Measurements from ENCODE around the gene DRC7.

DRC7 gene

DNA sequence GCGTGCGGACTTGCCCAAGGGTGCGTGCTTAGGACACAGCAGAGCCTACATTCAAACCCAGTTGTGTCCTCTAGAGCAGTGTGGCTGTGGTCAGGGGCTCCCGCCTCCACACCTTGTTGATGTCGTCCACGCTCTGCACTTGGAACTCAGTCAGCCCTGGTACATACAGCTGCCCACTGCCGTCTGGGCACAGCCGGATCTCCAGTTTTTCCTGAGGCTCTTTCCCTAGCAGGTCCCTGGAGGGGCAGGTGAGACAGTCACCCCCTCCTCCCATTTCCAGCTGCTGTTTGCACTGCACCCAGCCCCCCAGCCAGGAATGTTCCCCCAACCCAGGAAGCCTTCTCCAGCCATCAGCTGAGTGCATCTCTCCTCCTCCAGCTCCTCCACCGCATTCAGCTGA is 66.7 kb downstream of the DRC7 start:
- H3K4me3 ChIP-seq (ENCODE audit: low read depth, low read length), result no peak overlapping the region
- no peaks in the 10 kb centered on the region for H3K9me3 ChIP-seq (ENCODE audit: severe bottlenecking)
- DNase-seq, result no peak
- H3K36me3 ChIP-seq, result peaks cover 20% of the 10 kb centered on the region
- no peaks in the 10 kb centered on the region for H3K27me3 ChIP-seq (ENCODE audit: insufficient read depth, low read depth, severe bottlenecking)
- TF ChIP-seq CTCF (IDR thresholded peaks at IDR 0.05; ENCODE audit: low read depth, low read length), result no peak
- no peak overlapping the region for H3K27ac ChIP-seq

GRCh38 chr16:57761957-57762356 is 67.4 kb downstream of the DRC7 start:
- no peaks in the 10 kb centered on the region for H3K9me3 ChIP-seq (ENCODE audit: severe bottlenecking)
- DNase-seq, result no peak
- no peaks in the 10 kb centered on the region for H3K27me3 ChIP-seq (ENCODE audit: insufficient read depth, low read depth, severe bottlenecking)
- no peak overlapping the region for H3K4me3 ChIP-seq (ENCODE audit: low read depth, low read length)
- H3K36me3 ChIP-seq, result peaks cover 13% of the 10 kb centered on the region; the same call in 1 of the 2 replicates
- H3K27ac ChIP-seq, result no peak overlapping the region
- TF ChIP-seq CTCF (IDR thresholded peaks at IDR 0.05; ENCODE audit: low read depth, low read length), result no peak

DNA sequence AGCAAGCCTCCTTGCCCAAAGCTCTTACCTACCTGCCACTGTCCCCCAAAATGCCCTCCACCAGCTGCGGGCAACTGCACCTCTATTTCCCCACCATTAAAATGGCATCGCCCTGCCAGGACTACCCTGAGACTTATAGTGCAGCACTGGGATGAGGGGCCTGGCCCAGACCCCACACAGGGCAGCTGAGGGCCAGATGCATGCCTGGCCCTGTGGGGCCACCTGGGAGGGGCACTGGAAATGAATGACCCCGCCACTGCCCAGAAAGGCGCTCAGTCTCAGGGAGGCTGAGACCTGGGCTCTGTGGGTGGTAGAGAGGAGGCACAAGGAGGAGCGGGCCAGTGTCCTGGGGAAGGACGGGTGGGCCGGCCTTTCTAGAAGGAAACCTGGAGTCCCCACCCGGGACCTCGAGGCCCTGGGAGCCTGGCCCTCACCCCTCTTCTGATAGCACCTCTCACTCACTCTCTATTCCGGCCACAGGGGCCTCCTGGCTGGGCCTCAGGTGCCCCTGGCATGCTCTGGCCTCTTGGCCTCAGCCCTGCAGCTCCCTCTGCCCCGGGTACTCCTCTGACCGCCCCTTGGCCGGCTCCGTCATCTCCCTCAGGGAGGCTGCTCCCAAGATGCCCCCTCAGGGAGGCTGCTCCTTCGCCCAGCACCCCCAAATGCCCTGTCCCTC is 67.9 kb downstream of the DRC7 start:
- no peak for DNase-seq
- Histone ChIP-seq H3K36me3 (peaks cover 11% of the 10 kb centered on the region; the same call in 1 of the 2 replicates), H3K27ac (no peak overlapping the region), H3K9me3 (ENCODE audit: severe bottlenecking) (no peaks in the 10 kb centered on the region), H3K4me3 (ENCODE audit: low read depth, low read length) (no peak overlapping the region), H3K27me3 (ENCODE audit: insufficient read depth, low read depth, severe bottlenecking) (no peaks in the 10 kb centered on the region)
- TF ChIP-seq CTCF (IDR thresholded peaks at IDR 0.05; ENCODE audit: low read depth, low read length), result no peak

DNA sequence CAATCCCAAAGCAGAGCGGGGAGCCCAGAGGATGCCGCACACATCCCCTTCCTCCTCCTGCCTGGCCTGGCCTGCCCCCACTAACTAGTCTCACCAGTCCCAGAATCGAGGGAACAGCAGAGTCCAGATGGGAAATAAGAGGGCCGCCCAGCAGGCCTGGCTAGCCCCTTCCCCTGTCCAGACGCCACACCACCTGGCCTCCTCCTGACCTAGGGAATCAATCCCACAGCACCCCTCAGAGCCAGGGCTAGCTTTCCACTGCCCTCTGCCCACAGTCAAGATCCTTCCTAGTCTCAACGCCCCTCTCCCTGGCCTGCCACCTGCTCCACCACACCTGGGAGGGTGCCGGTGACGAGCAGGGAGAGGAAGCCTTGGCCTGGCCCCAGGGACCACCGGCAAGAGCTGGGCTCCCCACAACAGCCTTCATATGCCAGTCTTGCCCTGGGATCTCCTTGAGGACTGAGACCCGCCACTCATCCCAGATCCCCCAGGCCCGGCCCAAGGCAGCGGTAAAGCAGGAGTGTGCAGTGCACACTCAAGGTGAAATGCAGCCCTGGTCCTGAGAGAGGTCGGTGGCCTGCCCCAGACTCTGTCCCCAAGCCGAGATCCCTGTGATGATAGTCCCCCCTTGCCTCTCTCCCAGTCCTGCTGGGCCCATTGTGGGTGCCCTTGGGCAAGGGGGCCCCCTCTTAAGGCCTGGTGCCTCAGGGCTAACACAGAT is 68.8 kb downstream of the DRC7 start:
- Histone ChIP-seq H3K9me3 (ENCODE audit: severe bottlenecking) (no peaks in the 10 kb centered on the region), H3K27me3 (ENCODE audit: insufficient read depth, low read depth, severe bottlenecking) (no peaks in the 10 kb centered on the region), H3K36me3 (peaks cover 8% of the 10 kb centered on the region; the same call in 1 of the 2 replicates), H3K4me3 (ENCODE audit: low read depth, low read length) (no peak overlapping the region), H3K27ac (no peak overlapping the region)
- DNase-seq, result no peak
- TF ChIP-seq CTCF (IDR thresholded peaks at IDR 0.05; ENCODE audit: low read depth, low read length), result no peak

GRCh38 chr16:57764006-57764340 is 69.4 kb downstream of the DRC7 start:
- Histone ChIP-seq H3K36me3 (peaks cover 5% of the 10 kb centered on the region; the same call in 1 of the 2 replicates), H3K27me3 (ENCODE audit: insufficient read depth, low read depth, severe bottlenecking) (no peaks in the 10 kb centered on the region), H3K27ac (no peak overlapping the region), H3K4me3 (ENCODE audit: low read depth, low read length) (no peak overlapping the region), H3K9me3 (ENCODE audit: severe bottlenecking) (no peaks in the 10 kb centered on the region)
- no peak for DNase-seq
- no peak for TF ChIP-seq CTCF (IDR thresholded peaks at IDR 0.05; ENCODE audit: low read depth, low read length)

Data from WERI-Rb-1 (cell line).